DMS53 treated with DMSO at 0.1 percent for 48 hours (cell line): ENCODE data around the gene PIP4K2A.

Experiments
- DNase-seq: peaks from one replicate; lab custom pipeline; 2025; ENCODE audit not compliant: unreplicated experiment; lab: John Stamatoyannopoulos, UW

The PIP4K2A gene

DNA sequence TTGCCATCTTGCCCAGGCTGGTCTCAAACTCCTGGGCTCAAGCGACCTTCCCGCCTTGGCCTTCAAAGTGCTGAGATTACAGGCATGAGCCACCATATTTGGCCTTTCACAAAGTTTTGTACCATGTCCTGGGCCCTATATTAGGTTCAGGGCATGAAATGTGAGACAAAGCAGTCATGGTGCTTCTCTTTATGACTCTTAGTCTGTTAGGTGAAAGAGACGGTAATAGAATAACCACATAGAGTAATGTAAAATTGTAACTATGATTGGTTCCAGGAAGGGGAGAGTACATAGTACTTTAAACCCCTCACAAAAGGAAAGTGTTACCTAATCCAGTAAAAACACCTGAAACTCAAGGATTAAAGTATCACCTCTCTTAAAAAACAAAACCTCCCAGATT is 224.4 kb downstream of the PIP4K2A start:
- no peak for DNase-seq

DNA sequence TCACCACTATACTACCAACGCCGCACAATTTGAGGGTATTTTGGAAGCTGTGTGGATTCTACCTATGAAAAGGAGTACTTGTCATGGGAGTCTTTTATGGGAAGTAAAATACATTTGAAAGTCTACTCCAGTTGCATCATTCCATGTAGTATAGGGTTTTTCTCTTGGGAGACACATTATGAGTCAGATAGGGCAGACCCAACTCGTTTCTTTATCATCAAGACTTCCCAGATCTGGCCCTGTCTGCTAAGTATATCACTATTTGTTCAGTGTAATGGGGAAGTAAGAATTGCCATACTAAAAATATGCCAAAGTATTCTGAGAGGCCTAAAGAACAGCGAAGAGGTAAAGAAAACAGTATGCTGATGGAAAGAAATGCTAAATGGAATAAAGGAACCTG is 224.9 kb downstream of the PIP4K2A start:
- no peak for DNase-seq

DNA sequence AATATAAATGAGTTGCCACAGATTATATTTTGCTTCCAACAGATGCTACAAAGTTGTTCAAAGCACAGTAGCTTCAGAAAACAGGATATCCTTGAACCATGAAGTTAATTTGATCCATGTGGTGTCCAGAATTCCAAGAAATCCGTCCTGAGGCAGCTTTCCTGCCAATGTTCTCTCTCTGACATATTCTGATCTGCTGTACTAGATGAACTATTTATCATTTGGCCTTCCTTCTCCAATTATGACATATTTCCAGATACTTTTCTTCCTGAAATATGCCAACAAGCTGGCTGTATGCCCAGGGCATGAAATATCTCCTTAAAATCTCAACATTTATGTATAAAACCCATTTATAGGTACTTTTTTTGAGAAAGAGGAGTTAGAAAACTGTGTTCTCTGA is 227.9 kb downstream of the PIP4K2A start:
- DNase-seq: no peak
